Erythroblast (primary cell): Measurements from ENCODE around the gene EPHA1.

Experiments
- GATA1 ChIP-seq: IDR thresholded peaks from 2 replicates; pipeline ENCODE4 v1.6.1; 2011; ENCODE audit warnings: low read depth, mild to moderate bottlenecking, control low read depth, low read length, moderate library complexity
- POLR2A ChIP-seq: IDR thresholded peaks from 2 replicates; pipeline ENCODE4 v1.6.1; 2011; ENCODE audit warnings: mild to moderate bottlenecking, low read length

DNA sequence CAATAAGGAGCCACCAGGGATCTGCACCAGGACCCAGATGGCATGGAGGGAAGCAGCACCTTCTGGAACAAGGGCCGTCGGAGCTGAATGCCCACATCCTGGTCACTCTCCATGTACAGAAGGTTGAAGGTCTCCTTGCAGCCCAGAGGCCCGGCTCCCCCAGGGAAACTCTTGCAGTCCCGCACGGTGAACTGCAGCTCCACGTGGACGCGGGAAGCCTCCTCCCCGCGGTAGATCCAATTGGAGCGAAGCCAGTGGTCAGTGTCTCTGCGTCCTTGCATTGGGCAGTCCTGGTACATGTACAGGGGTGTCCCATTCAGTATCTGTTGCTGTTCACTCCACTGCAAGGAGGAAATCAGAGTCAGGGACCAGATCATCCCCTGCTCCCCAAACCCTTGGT, 7.4 kb downstream of the EPHA1 start:
- TF ChIP-seq POLR2A (no peak), GATA1 (no peak)
